Prostate gland (tissue), 2 donors: ENCODE measurements around the gene GNG13.

ENCODE experiments used
- POLR2A ChIP-seq: fragments of 450-650 bp; IDR thresholded peaks from one replicate; pipeline ENCODE4 v1.6.1; 2016; ENCODE audit warnings: antibody characterized with exemption, mild to moderate bottlenecking
- TF ChIP-seq, protein P1 (sequence below), 4 experiments: fragments of 200-600 bp in 2 of 4; fragments of 450-650 bp in 2 of 4; sonication (generic) in 2 of 4; IDR thresholded peaks; 1 replicate in 3 of 4; 2 replicates in 1 of 4; pipeline ENCODE4 v1.5.1; 2016 to 2019; ENCODE audit warnings: antibody characterized with exemption in 4 of 4, mild to moderate bottlenecking in 2 of 4, moderate library complexity in 2 of 4

DNA sequence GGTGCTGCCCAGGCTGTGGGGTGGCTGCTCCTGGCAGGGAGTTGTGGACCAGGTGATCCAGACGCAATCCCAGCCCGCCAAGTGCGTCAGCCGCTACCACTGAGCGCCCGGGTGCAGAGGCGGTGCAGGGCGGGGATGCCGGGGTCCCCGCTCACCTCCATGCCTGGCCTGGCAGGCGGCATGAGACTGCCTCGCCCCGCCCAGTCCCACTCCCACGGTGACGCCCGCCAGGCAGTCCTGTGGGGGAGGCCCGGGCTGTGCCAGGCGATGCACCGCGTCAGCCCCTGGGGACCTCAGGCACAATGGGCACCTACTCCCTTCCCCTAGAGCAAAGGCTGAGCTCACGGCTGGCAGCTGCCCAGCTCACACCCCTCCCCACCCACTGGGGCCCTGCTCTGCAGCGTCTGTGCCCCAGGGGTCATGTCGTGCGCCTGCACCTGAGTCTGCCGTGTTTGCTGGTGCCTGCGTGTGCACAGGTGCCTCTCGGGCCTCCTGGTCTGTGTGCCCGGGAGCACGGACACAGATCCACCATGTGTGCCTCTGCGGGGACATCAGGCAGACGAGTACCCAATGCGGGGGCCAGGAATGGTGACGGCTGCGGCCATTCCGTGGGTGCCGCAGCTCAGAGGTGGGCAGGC, 17.6 kb downstream of the GNG13 start:
- TF ChIP-seq, protein P1, sequence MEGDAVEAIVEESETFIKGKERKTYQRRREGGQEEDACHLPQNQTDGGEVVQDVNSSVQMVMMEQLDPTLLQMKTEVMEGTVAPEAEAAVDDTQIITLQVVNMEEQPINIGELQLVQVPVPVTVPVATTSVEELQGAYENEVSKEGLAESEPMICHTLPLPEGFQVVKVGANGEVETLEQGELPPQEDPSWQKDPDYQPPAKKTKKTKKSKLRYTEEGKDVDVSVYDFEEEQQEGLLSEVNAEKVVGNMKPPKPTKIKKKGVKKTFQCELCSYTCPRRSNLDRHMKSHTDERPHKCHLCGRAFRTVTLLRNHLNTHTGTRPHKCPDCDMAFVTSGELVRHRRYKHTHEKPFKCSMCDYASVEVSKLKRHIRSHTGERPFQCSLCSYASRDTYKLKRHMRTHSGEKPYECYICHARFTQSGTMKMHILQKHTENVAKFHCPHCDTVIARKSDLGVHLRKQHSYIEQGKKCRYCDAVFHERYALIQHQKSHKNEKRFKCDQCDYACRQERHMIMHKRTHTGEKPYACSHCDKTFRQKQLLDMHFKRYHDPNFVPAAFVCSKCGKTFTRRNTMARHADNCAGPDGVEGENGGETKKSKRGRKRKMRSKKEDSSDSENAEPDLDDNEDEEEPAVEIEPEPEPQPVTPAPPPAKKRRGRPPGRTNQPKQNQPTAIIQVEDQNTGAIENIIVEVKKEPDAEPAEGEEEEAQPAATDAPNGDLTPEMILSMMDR (IDR thresholded peaks at IDR 0.05) = no peak
- TF ChIP-seq POLR2A = no peak
